Measurements from ENCODE around the gene PTPRQ.
"Not testable (repeated sequence)": the region's sequence is repeated elsewhere in the genome, so short reads cannot be mapped to it uniquely, and the experiment has no call there.

The PTPRQ gene

DNA sequence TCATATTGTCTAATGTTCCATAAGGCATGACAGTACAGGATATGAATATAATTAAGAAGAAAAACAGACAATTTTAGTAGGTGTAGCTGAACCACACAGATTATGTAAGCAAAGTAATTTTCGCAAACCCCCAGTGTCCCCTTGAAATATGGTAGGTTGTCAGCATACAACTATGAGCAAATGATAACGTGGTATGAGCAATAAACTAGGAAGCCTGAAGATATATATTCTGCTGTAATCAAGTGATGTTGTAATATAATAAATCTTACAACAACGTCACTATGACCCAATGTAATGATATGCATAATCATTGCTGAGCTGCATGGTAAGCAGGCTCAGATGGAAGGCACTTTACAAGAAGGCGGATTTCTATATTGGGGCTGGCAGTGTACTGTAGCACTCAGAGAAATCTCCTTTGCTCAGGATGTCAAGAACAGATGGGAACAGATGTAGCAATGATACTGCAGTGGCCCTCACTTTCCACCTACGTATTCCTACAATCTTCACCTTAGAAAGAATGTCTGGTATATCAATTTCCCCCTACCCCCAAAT lies 215.6 kb downstream of the PTPRQ start:
- H3K4me3 ChIP-seq (ENCODE audit: low read depth, low read length) = no peak overlapping the region

DNA sequence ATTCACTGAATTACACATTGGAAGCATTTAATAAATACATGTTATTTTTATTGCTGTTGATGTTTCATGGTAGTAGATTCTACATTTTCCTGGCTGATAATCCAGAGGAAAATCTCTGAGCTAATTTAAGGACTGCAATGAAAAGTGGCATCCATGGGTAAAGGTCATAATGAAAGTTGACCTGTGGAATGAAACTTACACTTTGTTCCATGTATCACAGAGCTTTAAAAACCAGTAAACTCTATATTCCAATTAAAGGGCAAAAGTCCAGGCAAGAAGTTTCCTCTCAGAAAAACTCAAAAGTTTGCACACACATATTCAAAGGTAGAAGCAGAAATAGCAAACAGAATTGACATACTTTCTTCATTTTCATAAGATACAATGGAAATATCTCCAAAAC lies 218.6 kb downstream of the PTPRQ start:
- H3K4me3 ChIP-seq (ENCODE audit: low read depth, low read length) = no peak overlapping the region

More for the DNA sequence above, 215.6 kb downstream of the PTPRQ start:
- TF ChIP-seq, protein P1, sequence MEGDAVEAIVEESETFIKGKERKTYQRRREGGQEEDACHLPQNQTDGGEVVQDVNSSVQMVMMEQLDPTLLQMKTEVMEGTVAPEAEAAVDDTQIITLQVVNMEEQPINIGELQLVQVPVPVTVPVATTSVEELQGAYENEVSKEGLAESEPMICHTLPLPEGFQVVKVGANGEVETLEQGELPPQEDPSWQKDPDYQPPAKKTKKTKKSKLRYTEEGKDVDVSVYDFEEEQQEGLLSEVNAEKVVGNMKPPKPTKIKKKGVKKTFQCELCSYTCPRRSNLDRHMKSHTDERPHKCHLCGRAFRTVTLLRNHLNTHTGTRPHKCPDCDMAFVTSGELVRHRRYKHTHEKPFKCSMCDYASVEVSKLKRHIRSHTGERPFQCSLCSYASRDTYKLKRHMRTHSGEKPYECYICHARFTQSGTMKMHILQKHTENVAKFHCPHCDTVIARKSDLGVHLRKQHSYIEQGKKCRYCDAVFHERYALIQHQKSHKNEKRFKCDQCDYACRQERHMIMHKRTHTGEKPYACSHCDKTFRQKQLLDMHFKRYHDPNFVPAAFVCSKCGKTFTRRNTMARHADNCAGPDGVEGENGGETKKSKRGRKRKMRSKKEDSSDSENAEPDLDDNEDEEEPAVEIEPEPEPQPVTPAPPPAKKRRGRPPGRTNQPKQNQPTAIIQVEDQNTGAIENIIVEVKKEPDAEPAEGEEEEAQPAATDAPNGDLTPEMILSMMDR (IDR thresholded peaks at IDR 0.05; ENCODE audit: low read depth, low read length) = no peak

DNA sequence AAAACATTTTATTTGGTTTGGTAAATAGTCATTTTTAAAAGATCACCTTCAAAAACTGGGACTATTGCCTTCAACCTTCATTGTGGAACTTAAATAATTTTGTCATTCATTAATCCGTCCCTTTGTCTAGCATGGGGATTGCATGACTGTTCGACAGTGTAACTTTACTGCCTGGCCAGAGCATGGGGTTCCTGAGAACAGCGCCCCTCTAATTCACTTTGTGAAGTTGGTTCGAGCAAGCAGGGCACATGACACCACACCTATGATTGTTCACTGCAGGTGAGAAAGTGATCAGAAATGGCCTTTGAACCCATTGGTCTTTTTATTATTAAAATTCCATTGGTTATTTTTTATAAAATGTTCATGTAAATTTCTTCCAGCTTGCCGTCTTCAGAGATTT lies 226.2 kb downstream of the PTPRQ start:
- H3K4me3 ChIP-seq (ENCODE audit: low read depth, low read length) = no peak overlapping the region
- TF ChIP-seq, protein P1 (IDR thresholded peaks at IDR 0.05; ENCODE audit: low read depth, low read length) = no peak

More for the DNA sequence above, 218.6 kb downstream of the PTPRQ start:
- TF ChIP-seq, protein P1 (IDR thresholded peaks at IDR 0.05; ENCODE audit: low read depth, low read length) = no peak

DNA sequence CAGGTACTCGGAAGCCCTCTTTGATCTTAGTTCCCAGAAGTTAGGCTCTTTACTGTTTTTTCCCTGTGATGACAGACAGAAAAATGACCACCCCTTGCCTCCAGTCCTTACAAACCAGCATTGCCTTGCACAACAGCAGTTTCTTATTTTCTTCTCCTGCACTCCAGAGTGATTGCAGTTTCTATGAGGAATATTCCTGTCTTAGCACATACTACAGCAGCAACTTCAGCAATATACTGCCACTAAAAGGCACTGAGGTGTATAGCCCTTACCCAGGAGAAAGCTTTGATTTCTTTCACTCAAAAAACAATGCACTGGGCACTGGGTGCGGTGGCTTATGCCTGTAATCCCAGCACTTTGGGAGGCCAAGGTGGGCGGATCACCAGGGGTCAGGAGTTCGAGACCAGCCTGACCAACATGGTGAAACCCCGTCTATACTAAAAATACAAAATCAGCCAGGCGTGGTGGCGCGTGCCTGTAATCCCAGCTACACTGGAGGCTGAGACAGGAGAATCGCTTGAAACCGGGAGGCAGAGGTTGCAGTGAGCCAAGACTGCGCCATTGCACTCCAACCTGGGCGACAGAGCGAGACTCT lies 232.1 kb downstream of the PTPRQ start:
- not testable (repeated sequence) for H3K4me3 ChIP-seq (ENCODE audit: low read depth, low read length)

DNA sequence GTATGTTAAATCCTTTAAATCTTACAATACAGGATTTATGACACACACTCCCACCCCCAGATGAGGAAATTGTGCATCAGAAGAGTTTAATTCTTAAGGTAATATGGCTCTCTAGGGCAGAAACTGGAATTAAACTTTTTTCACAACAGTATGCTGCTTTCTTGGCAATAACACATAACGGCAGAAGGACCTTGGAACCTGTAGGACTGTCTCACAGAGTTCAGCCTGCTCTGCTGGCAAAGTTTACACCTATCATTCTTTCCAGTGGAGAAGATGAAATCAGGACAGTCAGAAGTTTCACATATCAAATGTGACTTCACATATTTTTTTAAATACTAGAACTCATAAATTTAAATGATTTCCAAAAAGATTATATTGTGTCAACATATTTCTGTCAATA lies 232.8 kb downstream of the PTPRQ start:
- TF ChIP-seq, protein P1 (IDR thresholded peaks at IDR 0.05; ENCODE audit: low read depth, low read length) = no peak
- no peak overlapping the region for H3K4me3 ChIP-seq (ENCODE audit: low read depth, low read length)

DNA sequence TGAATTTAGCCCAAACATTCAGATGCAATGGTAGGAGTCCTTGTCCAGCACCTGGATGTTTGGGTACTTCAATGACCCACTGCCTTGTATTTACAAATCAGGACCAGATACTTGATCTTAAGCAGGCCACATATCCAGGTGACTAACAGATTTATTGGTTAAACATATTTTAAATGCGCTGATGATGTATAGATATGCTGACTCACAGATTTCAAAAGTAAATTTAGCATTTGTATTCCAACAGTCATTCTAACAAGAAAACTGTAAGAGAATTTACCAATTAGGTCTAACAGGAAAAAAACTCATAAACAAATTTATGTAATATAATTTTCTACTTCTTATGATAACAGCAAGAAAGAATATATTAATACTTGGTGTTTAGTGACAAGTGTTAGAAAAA lies 234.0 kb downstream of the PTPRQ start:
- no peak overlapping the region for H3K4me3 ChIP-seq (ENCODE audit: low read depth, low read length)
- TF ChIP-seq, protein P1 (IDR thresholded peaks at IDR 0.05; ENCODE audit: low read depth, low read length) = no peak

DNA sequence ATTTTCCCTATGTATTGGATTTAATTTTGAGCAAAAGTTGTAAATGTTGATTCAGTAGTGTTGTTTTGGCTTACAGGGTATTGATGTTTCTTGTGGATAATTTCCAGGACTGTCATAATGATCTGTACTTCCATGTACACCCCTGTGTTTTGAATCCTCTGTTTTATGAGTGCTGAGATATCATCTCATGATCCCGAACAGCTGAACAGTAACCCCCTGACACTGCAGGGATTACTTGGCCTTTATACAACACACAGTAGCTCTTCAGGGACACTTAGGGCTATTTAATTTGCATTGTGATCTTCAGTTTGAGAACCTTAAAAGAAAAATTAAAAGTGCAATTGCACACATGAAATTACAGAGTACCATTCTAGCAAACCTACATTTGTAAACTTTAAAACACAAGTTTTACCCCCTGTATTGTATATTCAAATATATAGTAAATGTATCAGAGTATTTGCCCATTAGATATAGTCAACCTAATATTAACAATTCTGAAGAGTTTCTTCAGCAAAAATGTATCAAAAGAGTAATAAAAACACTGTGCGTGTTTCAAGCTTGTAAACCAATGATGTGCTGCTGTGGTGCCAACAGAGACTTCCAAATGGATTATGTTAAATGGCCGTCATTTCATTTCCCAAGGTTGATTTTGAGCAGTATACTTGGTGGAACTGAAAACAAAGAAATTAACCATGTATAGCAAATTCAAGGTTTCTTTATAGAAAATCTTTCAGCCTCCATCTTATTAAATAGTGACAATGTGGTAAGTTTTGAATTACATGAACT lies 235.5 kb downstream of the PTPRQ start:
- no peak overlapping the region for H3K4me3 ChIP-seq (ENCODE audit: low read depth, low read length)
- TF ChIP-seq, protein P1 (IDR thresholded peaks at IDR 0.05; ENCODE audit: low read depth, low read length) = no peak

Measured in WI38 (cell line).